Thyroid gland (tissue), 4 donors: ENCODE data around the gene ZNF580. TPM values are rescaled to one million over a fixed set of nuclear protein-coding genes. Genes with fewer than 3 reads are reported as not detected.

ENCODE experiments used
- DNase-seq, 2 donors: peaks; one replicate each; pipeline ENCODE4 v3.0.0-alpha.2; 2019
- H3K27ac ChIP-seq, 3 donors: fragments of 200-600 bp; sonication (generic); 1 replicate in 2 of 3; 2 replicates in 1 of 3; pipeline ENCODE4 v1.5.1; 2016 to 2019; ENCODE audit warnings: mild to moderate bottlenecking in 1 of 3, moderate library complexity in 1 of 3
- H3K27me3 ChIP-seq: fragments of 200-600 bp; sonication (generic); one replicate; pipeline ENCODE4 v1.5.1; 2019
- H3K36me3 ChIP-seq, 2 donors: fragments of 200-600 bp; sonication (generic); one replicate each; pipeline ENCODE4 v1.5.1; 2016 to 2019
- H3K4me1 ChIP-seq, 2 donors: fragments of 200-600 bp; sonication (generic); one replicate each; pipeline ENCODE4 v1.5.1; 2017 to 2019
- H3K4me3 ChIP-seq, 3 donors: fragments of 200-600 bp; sonication (generic); replicated peaks in 1 of 3; 1 replicate in 2 of 3; 2 replicates in 1 of 3; pipeline ENCODE4 v1.5.1; 2016; ENCODE audit warnings: mild to moderate bottlenecking in 1 of 3
- H3K9me3 ChIP-seq: fragments of 200-600 bp; sonication (generic); one replicate; pipeline ENCODE4 v1.5.1; 2017
- CTCF ChIP-seq, 6 experiments: fragments of 200-600 bp in 3 of 6; fragments of 450-650 bp in 3 of 6; sonication (generic) in 3 of 6; IDR thresholded peaks; one replicate each; pipeline ENCODE4 v1.5.1; 2016 to 2019; ENCODE audit warnings: antibody characterized with exemption in 6 of 6, mild to moderate bottlenecking in 2 of 6, inconsistent platforms in 1 of 6, moderate library complexity in 1 of 6
- POLR2A ChIP-seq, 2 donors: fragments of 450-650 bp; IDR thresholded peaks; one replicate each; pipeline ENCODE4 v1.6.1; 2017; ENCODE audit warnings: antibody characterized with exemption in 2 of 2, mild to moderate bottlenecking in 2 of 2, moderate library complexity in 1 of 2
- WGBS, 2 donors: methylation state at CpG; one replicate each; pipeline ENCODE4 v1.1.5; 2017; 5-methylcytosine and 5-hydroxymethylcytosine counted together
- intact Hi-C: fragments of 100-400 bp; cut with DNase I; formaldehyde crosslinking; loops from one replicate; pipeline ENCODE4 v1.15.1; 2023
- total RNA-seq, 4 donors: library from RNA; depleted of rRNA; stranded (reverse); fragments of >200 nt; gene quantifications; one replicate each; pipeline ENCODE4 v1.2.3, GENCODE V29; 2016

ZNF580 gene
- total RNA-seq, 4 donors from 2014 or later = 29.9 to 61.1 (median 44.8) TPM

- no peaks in the 10 kb centered on the region for H3K27me3 ChIP-seq
- TF ChIP-seq CTCF (IDR thresholded peaks at IDR 0.05) = no peak
- TF ChIP-seq POLR2A (IDR thresholded peaks at IDR 0.05) = no peak
- no peaks in the 10 kb centered on the region for H3K9me3 ChIP-seq
- DNase-seq = no peak
- WGBS, 2 donors = 91% methylated on average over 10 to 43 of the region's 60 CpGs
- no peak overlapping the region for H3K27ac ChIP-seq
- H3K36me3 ChIP-seq = peaks cover 0 to 2% of the 10 kb centered on the region in 2 donors
- peaks cover 19 to 27% of the 10 kb centered on the region in 2 donors for H3K4me1 ChIP-seq
- intact Hi-C loops = no loop called here
- no peak overlapping the region for H3K4me3 ChIP-seq
These were observed 38.4 kb upstream of the ZNF580 start for GRCh38 chr19:55602104-55603001.

GRCh38 chr19:55603115-55603514, 37.7 kb upstream of the ZNF580 start:
- Histone ChIP-seq H3K27me3 (no peaks in the 10 kb centered on the region), H3K9me3 (no peaks in the 10 kb centered on the region), H3K4me3 (no peak overlapping the region), H3K36me3 (no peaks in the 10 kb centered on the region), H3K27ac (no peak overlapping the region), H3K4me1 (peaks cover 19 to 27% of the 10 kb centered on the region in 2 donors)
- intact Hi-C loops = no loop called here
- WGBS, 2 donors = 87% methylated on average over 14 to 19 of the region's 21 CpGs
- no peak for DNase-seq
- no peak for TF ChIP-seq CTCF (IDR thresholded peaks at IDR 0.05)
- TF ChIP-seq POLR2A (IDR thresholded peaks at IDR 0.05) = no peak

GRCh38 chr19:55603581-55604292, 37.1 kb upstream of the ZNF580 start:
- Histone ChIP-seq H3K36me3 (no peaks in the 10 kb centered on the region), H3K4me1 (peaks cover 19 to 27% of the 10 kb centered on the region in 2 donors), H3K27me3 (no peaks in the 10 kb centered on the region), H3K27ac (no peak overlapping the region), H3K4me3 (no peak overlapping the region), H3K9me3 (no peaks in the 10 kb centered on the region)
- intact Hi-C loops = no loop called here
- no peak for DNase-seq
- 69 to 71% methylated on average over 22 of the region's 22 CpGs for WGBS, 2 donors
- TF ChIP-seq POLR2A (IDR thresholded peaks at IDR 0.05) (no peak), CTCF (IDR thresholded peaks at IDR 0.05) (no peak)

GRCh38 chr19:55605207-55605636, 35.6 kb upstream of the ZNF580 start:
- peak overlapping the region in 2 of 3 donors; percentile 66 to 95 for H3K4me3 ChIP-seq
- TF ChIP-seq CTCF (IDR thresholded peaks at IDR 0.05) (no peak), POLR2A (IDR thresholded peaks at IDR 0.05) (peak in 1 of 2 donors; percentile 42)
- no peaks in the 10 kb centered on the region for H3K9me3 ChIP-seq
- H3K27ac ChIP-seq = peak overlapping the region; percentile 92 to 94 (median 94)
- peaks cover 19 to 27% of the 10 kb centered on the region in 2 donors for H3K4me1 ChIP-seq
- WGBS, 2 donors = 1 to 2% methylated on average over 19 to 29 of the region's 43 CpGs
- H3K27me3 ChIP-seq = no peaks in the 10 kb centered on the region
- no peaks in the 10 kb centered on the region for H3K36me3 ChIP-seq
- intact Hi-C loops = loop anchor here (5.0 kb wide), 1 partner anchor 88 kb away; no protein-coding TSS in a partner anchor
- DNase-seq = peak; percentile 98 to 99
